GM23248 (cell line): ENCODE measurements around the gene MYO10. TPM values are rescaled to one million over a fixed set of nuclear protein-coding genes. Genes with fewer than 3 reads are reported as not detected.

Experiments used
- DNase-seq: peaks from one replicate; pipeline ENCODE4 v3.0.0-alpha.2; 2015
- H2AFZ ChIP-seq: fragments of 200-600 bp; sonication (generic); 2 replicates; pipeline ENCODE4 v1.6.1; 2016; ENCODE audit warnings: antibody characterized with exemption
- H3F3A ChIP-seq: fragments of 200-600 bp; sonication (generic); 2 replicates; pipeline ENCODE4 v1.6.1; 2016; ENCODE audit warnings: mild to moderate bottlenecking, antibody characterized with exemption, mixed run types; ENCODE audit not compliant: insufficient read depth
- H3K27ac ChIP-seq: fragments of 200-600 bp; sonication (generic); 2 replicates; pipeline ENCODE4 v1.5.1; 2016; ENCODE audit warnings: mild to moderate bottlenecking
- H3K27me3 ChIP-seq: fragments of 200-600 bp; sonication (generic); replicated peaks from 2 replicates; pipeline ENCODE4 v1.6.1; 2016; ENCODE audit warnings: mild to moderate bottlenecking; ENCODE audit not compliant: insufficient read depth
- H3K36me3 ChIP-seq: fragments of 200-600 bp; sonication (generic); 2 replicates; pipeline ENCODE4 v1.6.1; 2016; ENCODE audit warnings: low read depth, mild to moderate bottlenecking
- H3K4me1 ChIP-seq: fragments of 200-600 bp; sonication (generic); 2 replicates; pipeline ENCODE4 v1.6.1; 2016; ENCODE audit warnings: mild to moderate bottlenecking; ENCODE audit not compliant: insufficient read depth
- H3K4me2 ChIP-seq: fragments of 200-600 bp; sonication (generic); one replicate; pipeline ENCODE4 v1.6.1; 2016; ENCODE audit warnings: mild to moderate bottlenecking; ENCODE audit not compliant: unreplicated experiment
- H3K4me3 ChIP-seq: fragments of 200-600 bp; sonication (generic); 2 replicates; pipeline ENCODE4 v1.5.1; 2016; ENCODE audit warnings: mild to moderate bottlenecking
- H3K79me2 ChIP-seq: fragments of 200-600 bp; sonication (generic); 2 replicates; pipeline ENCODE4 v1.6.1; 2016; ENCODE audit warnings: mild to moderate bottlenecking; ENCODE audit not compliant: insufficient read depth
- H3K9ac ChIP-seq: fragments of 200-600 bp; sonication (generic); 2 replicates; pipeline ENCODE4 v1.6.1; 2016; ENCODE audit warnings: mild to moderate bottlenecking
- H3K9me2 ChIP-seq: fragments of 200-600 bp; sonication (generic); 2 replicates; pipeline ENCODE4 v1.6.1; 2016; ENCODE audit warnings: mixed run types, mild to moderate bottlenecking, moderate library complexity; ENCODE audit not compliant: insufficient read depth
- H3K9me3 ChIP-seq: fragments of 200-600 bp; sonication (generic); one replicate; pipeline ENCODE4 v1.6.1; 2017; ENCODE audit warnings: low read depth
- H4K20me1 ChIP-seq: fragments of 200-600 bp; sonication (generic); 2 replicates; pipeline ENCODE4 v1.6.0; 2016; ENCODE audit not compliant: insufficient read depth
- EZH2 ChIP-seq: fragments of 200-600 bp; sonication (generic); IDR thresholded peaks from 2 replicates; pipeline ENCODE4 v1.6.1; 2018; ENCODE audit warnings: antibody characterized with exemption, mild to moderate bottlenecking; ENCODE audit not compliant: insufficient read depth, poor library complexity, severe bottlenecking
- EZH2phosphoT487 ChIP-seq: fragments of 200-600 bp; sonication (generic); IDR thresholded peaks from 2 replicates; pipeline ENCODE4 v1.6.1; 2018; ENCODE audit warnings: antibody characterized with exemption, moderate library complexity, mild to moderate bottlenecking, low read depth; ENCODE audit not compliant: insufficient read depth
- WGBS, 2 experiments: methylation state at CpG; one replicate each; pipeline ENCODE4 v1.1.6; 2015 to 2017; ENCODE audit warnings: low lambda C conversion rate in 2 of 2, low coverage in 1 of 2; ENCODE audit errors: missing lambda C conversion rate in 2 of 2; 5-methylcytosine and 5-hydroxymethylcytosine counted together
- in situ Hi-C: fragments of 300-500 bp; cut with MboI; formaldehyde crosslinking; loops from 2 replicates; pipeline ENCODE4 v1.15.0; 2020
- polyA plus RNA-seq: library from polyadenylated mRNA; unstranded; fragments of >200 nt; fragmentation: Nextera tagmentation; extraction: Ambion mirVana; gene quantifications from 2 replicates; pipeline ENCODE4 v1.2.1, GENCODE V29; 2016
- total RNA-seq: library from RNA; depleted of rRNA; stranded (reverse); fragments of >200 nt; shearing (Covaris generic); gene quantifications from 2 replicates; pipeline ENCODE4 v1.2.3, GENCODE V29; 2014

Gene MYO10
- total and polyA plus RNA-seq, 2 experiments from 2014 or later, result 43.2 to 47.0 TPM

GRCh38 chr5:16896767-16897166 lies 39.3 kb downstream of the MYO10 start:
- Histone ChIP-seq H3F3A (peaks cover 34% of the 10 kb centered on the region), H3K9ac (no peak overlapping the region), H3K9me3 (no peaks in the 10 kb centered on the region), H2AFZ (no peak overlapping the region), H3K4me1 (peaks cover 13% of the 10 kb centered on the region), H3K79me2 (peaks cover 100% of the 10 kb centered on the region), H3K9me2 (no peaks in the 10 kb centered on the region), H4K20me1 (0 out of 2 replicates have a peak, but pooled peaks cover 9% of the 10 kb centered on the region), H3K27ac (no peak overlapping the region), H3K4me2 (no peak overlapping the region), H3K36me3 (no peaks in the 10 kb centered on the region), H3K27me3 (no peaks in the 10 kb centered on the region), H3K4me3 (no peak overlapping the region)
- in situ Hi-C loops, result no loop called here
- DNase-seq, result no peak
- TF ChIP-seq EZH2 (no peak), EZH2phosphoT487 (no peak)
- WGBS, 2 experiments, result 91 to 100% methylated on average over 4 of the region's 4 CpGs

- Histone ChIP-seq H3K4me2 (peak overlapping the region; percentile 1), H3K36me3 (no peaks in the 10 kb centered on the region), H2AFZ (no peak overlapping the region), H3K9ac (no peak overlapping the region), H3K4me3 (no peak overlapping the region), H3K4me1 (peaks cover 26% of the 10 kb centered on the region), H3K9me2 (no peaks in the 10 kb centered on the region), H3K27me3 (no peaks in the 10 kb centered on the region), H3K9me3 (no peaks in the 10 kb centered on the region), H3F3A (peaks cover 39% of the 10 kb centered on the region), H3K27ac (peak overlapping the region; percentile 64), H3K79me2 (peaks cover 100% of the 10 kb centered on the region), H4K20me1 (peaks cover 9% of the 10 kb centered on the region; the same call in 1 of the 2 replicates)
- DNase-seq, result peak; percentile 78
- in situ Hi-C loops, result no loop called here
- TF ChIP-seq EZH2 (no peak), EZH2phosphoT487 (no peak)
- WGBS, 2 experiments, result 72 to 79% methylated on average over 13 of the region's 13 CpGs
Measured at GRCh38 chr5:16894236-16895057, 41.6 kb downstream of the MYO10 start.

GRCh38 chr5:16891033-16891432 lies 45.1 kb downstream of the MYO10 start:
- Histone ChIP-seq H3K9ac (no peak overlapping the region), H3K27ac (0 out of 2 replicates have a peak overlapping the region, but pooled peaks have one; percentile 41), H3F3A (peaks cover 51% of the 10 kb centered on the region), H3K79me2 (peaks cover 99% of the 10 kb centered on the region), H3K27me3 (no peaks in the 10 kb centered on the region), H2AFZ (no peak overlapping the region), H3K9me3 (no peaks in the 10 kb centered on the region), H3K4me3 (no peak overlapping the region), H3K4me1 (peaks cover 53% of the 10 kb centered on the region), H3K4me2 (no peak overlapping the region), H3K36me3 (no peaks in the 10 kb centered on the region), H4K20me1 (peaks cover 12% of the 10 kb centered on the region; the same call in 1 of the 2 replicates), H3K9me2 (no peaks in the 10 kb centered on the region)
- in situ Hi-C loops, result no loop called here
- WGBS, 2 experiments, result 87 to 91% methylated on average over 7 to 8 of the region's 8 CpGs
- TF ChIP-seq EZH2phosphoT487, result no peak
- no peak for TF ChIP-seq EZH2
- no peak for DNase-seq

- H3K36me3 ChIP-seq, result no peaks in the 10 kb centered on the region
- H3K4me2 ChIP-seq, result peak overlapping the region; percentile 31
- peak overlapping the region; percentile 1; the same call in 1 of the 2 replicates for H3K4me3 ChIP-seq
- H3K27me3 ChIP-seq, result no peaks in the 10 kb centered on the region
- peaks cover 61% of the 10 kb centered on the region for H3K4me1 ChIP-seq
- no peaks in the 10 kb centered on the region for H3K9me2 ChIP-seq
- H4K20me1 ChIP-seq, result peaks cover 11% of the 10 kb centered on the region; the same call in 1 of the 2 replicates
- H3K9me3 ChIP-seq, result no peaks in the 10 kb centered on the region
- 44 to 45% methylated on average over 5 of the region's 5 CpGs for WGBS, 2 experiments
- H3K9ac ChIP-seq, result no peak overlapping the region
- peak; percentile 48 for DNase-seq
- H3K27ac ChIP-seq, result peak overlapping the region; percentile 41
- in situ Hi-C loops, result no loop called here
- no peak overlapping the region for H2AFZ ChIP-seq
- peaks cover 58% of the 10 kb centered on the region for H3F3A ChIP-seq
- no peak for TF ChIP-seq EZH2
- no peak for TF ChIP-seq EZH2phosphoT487
- H3K79me2 ChIP-seq, result peaks cover 99% of the 10 kb centered on the region
Measured at GRCh38 chr5:16889972-16890519, 46.0 kb downstream of the MYO10 start.
